Osteoblast (primary cell): Measurements from ENCODE around the gene VPS51. TPM values are rescaled to one million over a fixed set of nuclear protein-coding genes. Genes with fewer than 3 reads are reported as not detected.

Source experiments
- DNase-seq: peaks from one replicate; pipeline ENCODE4 v3.0.0; 2011; ENCODE audit warnings: low spot score, mixed read lengths; ENCODE audit not compliant: insufficient read length; ENCODE audit errors: missing footprints
- H2AFZ ChIP-seq: 2 replicates; pipeline ENCODE4 v1.6.0; 2011; ENCODE audit warnings: mild to moderate bottlenecking, low read length
- H3K27ac ChIP-seq: 2 replicates; pipeline ENCODE4 v1.5.1; 2011; ENCODE audit warnings: mild to moderate bottlenecking, low read depth, low read length, moderate library complexity
- H3K27me3 ChIP-seq: 2 replicates; pipeline ENCODE4 v1.6.0; 2012; ENCODE audit warnings: mild to moderate bottlenecking, control low read depth, inconsistent platforms, low read length, moderate library complexity; ENCODE audit not compliant: insufficient read depth
- H3K36me3 ChIP-seq: 2 replicates; pipeline ENCODE4 v1.5.1; 2011; ENCODE audit warnings: mild to moderate bottlenecking, low read length, control low read depth, moderate library complexity; ENCODE audit not compliant: insufficient read depth
- H3K4me1 ChIP-seq: 2 replicates; pipeline ENCODE4 v1.5.1; 2011; ENCODE audit warnings: mild to moderate bottlenecking, low read length, control low read depth, moderate library complexity; ENCODE audit not compliant: insufficient read depth
- H3K4me2 ChIP-seq: 2 replicates; pipeline ENCODE4 v1.6.0; 2011; ENCODE audit warnings: mild to moderate bottlenecking, low read length; ENCODE audit not compliant: insufficient read depth
- H3K4me3 ChIP-seq: fragments of 200-600 bp; sonication (generic); 3 replicates; pipeline ENCODE4 v1.5.1; 2012; ENCODE audit warnings: mild to moderate bottlenecking, low read length, inconsistent platforms; ENCODE audit not compliant: insufficient read depth
- H3K79me2 ChIP-seq: 2 replicates; pipeline ENCODE4 v1.6.0; 2012; ENCODE audit warnings: mild to moderate bottlenecking, low read length, control low read depth, inconsistent platforms; ENCODE audit not compliant: insufficient read depth
- H3K9me3 ChIP-seq: 2 replicates; pipeline ENCODE4 v1.5.1; 2011; ENCODE audit warnings: low read depth, low read length, control low read depth
- H4K20me1 ChIP-seq: 2 replicates; pipeline ENCODE4 v1.6.0; 2012; ENCODE audit warnings: mild to moderate bottlenecking, low read length, control low read depth; ENCODE audit not compliant: insufficient read depth
- CTCF ChIP-seq: IDR thresholded peaks from 2 replicates; pipeline ENCODE4 v1.5.1; 2011; ENCODE audit warnings: mild to moderate bottlenecking, low read depth, low read length, moderate library complexity; ENCODE audit errors: extremely low read depth
- total RNA-seq: library from RNA; depleted of rRNA; stranded (reverse); fragments of >200 nt; gene quantifications from 2 replicates; pipeline ENCODE4 v1.2.3, GENCODE V29; 2012

VPS51 gene
- total RNA-seq, 1 donor = 153 TPM

GRCh38 chr11:65087827-65088226, 8.2 kb upstream of the VPS51 start:
- H3K79me2 ChIP-seq = peaks cover 32% of the 10 kb centered on the region
- no peaks in the 10 kb centered on the region for H3K9me3 ChIP-seq
- no peak overlapping the region for H3K4me3 ChIP-seq
- no peaks in the 10 kb centered on the region for H4K20me1 ChIP-seq
- peaks cover 43% of the 10 kb centered on the region for H3K36me3 ChIP-seq
- TF ChIP-seq CTCF = no peak
- no peak overlapping the region for H3K27ac ChIP-seq
- H2AFZ ChIP-seq = no peak overlapping the region
- DNase-seq = no peak
- peaks cover 19% of the 10 kb centered on the region for H3K4me1 ChIP-seq
- H3K27me3 ChIP-seq = no peaks in the 10 kb centered on the region
- H3K4me2 ChIP-seq = no peak overlapping the region

- TF ChIP-seq CTCF = no peak
- no peak overlapping the region for H3K27ac ChIP-seq
Measured at GRCh38 chr11:65089621-65090020, 6.4 kb upstream of the VPS51 start.

GRCh38 chr11:65090628-65091027, 5.4 kb upstream of the VPS51 start:
- Histone ChIP-seq H3K9me3 (no peaks in the 10 kb centered on the region), H3K4me1 (peaks cover under 1% of the 10 kb centered on the region), H3K4me2 (no peak overlapping the region), H3K27me3 (no peaks in the 10 kb centered on the region), H3K36me3 (peaks cover 36% of the 10 kb centered on the region), H3K4me3 (no peak overlapping the region), H3K27ac (no peak overlapping the region), H3K79me2 (peaks cover 5% of the 10 kb centered on the region), H2AFZ (no peak overlapping the region), H4K20me1 (no peaks in the 10 kb centered on the region)
- DNase-seq = peak; percentile 30
- TF ChIP-seq CTCF = no peak

More at GRCh38 chr11:65089621-65090020, 6.4 kb upstream of the VPS51 start:
- no peaks in the 10 kb centered on the region for H4K20me1 ChIP-seq
- peak; percentile 10 for DNase-seq
- H3K27me3 ChIP-seq = no peaks in the 10 kb centered on the region
- peaks cover 10% of the 10 kb centered on the region for H3K4me1 ChIP-seq
- no peak overlapping the region for H3K4me2 ChIP-seq
- peaks cover 43% of the 10 kb centered on the region for H3K36me3 ChIP-seq
- peaks cover 15% of the 10 kb centered on the region for H3K79me2 ChIP-seq
- no peaks in the 10 kb centered on the region for H3K9me3 ChIP-seq
- no peak overlapping the region for H2AFZ ChIP-seq
- H3K4me3 ChIP-seq = no peak overlapping the region

- H3K36me3 ChIP-seq = no peaks in the 10 kb centered on the region
- H4K20me1 ChIP-seq = peaks cover 2% of the 10 kb centered on the region
- H2AFZ ChIP-seq = peak overlapping the region; percentile 92
- H3K4me1 ChIP-seq = peaks cover 5% of the 10 kb centered on the region
- no peaks in the 10 kb centered on the region for H3K9me3 ChIP-seq
- no peaks in the 10 kb centered on the region for H3K27me3 ChIP-seq
- H3K79me2 ChIP-seq = peaks cover 22% of the 10 kb centered on the region
- TF ChIP-seq CTCF = no peak
- H3K4me3 ChIP-seq = peak overlapping the region; percentile 78
- no peak overlapping the region for H3K27ac ChIP-seq
- peak overlapping the region; percentile 78 for H3K4me2 ChIP-seq
- DNase-seq = no peak
Measured at GRCh38 chr11:65095427-65095826, 587 bp upstream of the VPS51 start.
